Heart left ventricle (tissue), 16 donors: Measurements from ENCODE around the gene NUMA1. TPM values are rescaled to one million over a fixed set of nuclear protein-coding genes. Genes with fewer than 3 reads are reported as not detected.

Experiments
- ATAC-seq, 4 donors: fragments of 200-7000 bp; cut with Tn5 transposase; one replicate each; pipeline ENCODE4 v1.9.1; 2020 to 2022; ENCODE audit warnings: moderate library complexity in 4 of 4, mild to moderate bottlenecking in 3 of 4, moderate number of reproducible peaks in 1 of 4
- DNase-seq, 5 donors: peaks; one replicate each; pipeline ENCODE4 v3.0.0-alpha.2; 2020
- H3K27ac ChIP-seq, 12 donors: fragments of 200-600 bp; sonication (generic) in 4 of 12; one replicate each; pipeline versions ENCODE4 v1.5.0 to v1.8.0; 2016 to 2022; ENCODE audit warnings: mild to moderate bottlenecking in 2 of 12
- H3K27me3 ChIP-seq, 9 donors: fragments of 200-600 bp; sonication (generic) in 2 of 9; one replicate each; pipeline versions ENCODE4 v1.5.1 to v1.8.0; 2016 to 2022; ENCODE audit warnings: mild to moderate bottlenecking in 3 of 9
- H3K36me3 ChIP-seq, 9 donors: fragments of 200-600 bp; sonication (generic) in 2 of 9; one replicate each; pipeline versions ENCODE4 v1.5.0 to v1.8.0; 2018 to 2022; ENCODE audit warnings: mild to moderate bottlenecking in 2 of 9
- H3K4me1 ChIP-seq, 12 donors: fragments of 200-600 bp; sonication (generic) in 4 of 12; one replicate each; pipeline versions ENCODE4 v1.5.0 to v1.8.0; 2016 to 2022; ENCODE audit warnings: mild to moderate bottlenecking in 3 of 12
- H3K4me3 ChIP-seq, 12 donors: fragments of 200-600 bp; sonication (generic) in 4 of 12; one replicate each; pipeline versions ENCODE4 v1.5.0 to v1.8.0; 2017 to 2022; ENCODE audit warnings: mild to moderate bottlenecking in 9 of 12, moderate library complexity in 4 of 12
- H3K9me3 ChIP-seq, 12 donors: fragments of 200-600 bp; sonication (generic) in 4 of 12; one replicate each; pipeline versions ENCODE4 v1.5.0 to v1.8.0; 2016 to 2022; ENCODE audit warnings: mild to moderate bottlenecking in 1 of 12
- CTCF ChIP-seq, 12 donors: fragments of 200-600 bp; sonication (generic) in 4 of 12; IDR thresholded peaks; one replicate each; pipeline versions ENCODE4 v1.5.0 to v1.8.0; 2018 to 2022; ENCODE audit warnings: antibody characterized with exemption in 12 of 12, mild to moderate bottlenecking in 5 of 12
- POLR2A ChIP-seq, 2 donors: fragments of 450-650 bp; IDR thresholded peaks; one replicate each; pipeline ENCODE4 v1.6.1; 2017; ENCODE audit warnings: antibody characterized with exemption in 2 of 2, mild to moderate bottlenecking in 2 of 2, moderate library complexity in 2 of 2
- WGBS, 4 donors: extraction: QIAGEN DNeasy Blood & Tissue Kit in 2 of 4; methylation state at CpG; one replicate each; pipeline versions ENCODE4 v1.1.5 to v1.1.7; 2013 to 2018; 5-methylcytosine and 5-hydroxymethylcytosine counted together
- intact Hi-C, 10 donors: fragments of 100-400 bp; cut with DNase I; formaldehyde crosslinking; loops; one replicate each; pipeline versions ENCODE4 v1.11.1 to v1.14.2; 2022
- polyA plus RNA-seq, 2 donors: library from polyadenylated mRNA; stranded (reverse); fragments of 200-250 nt; gene quantifications; one replicate each; pipeline ENCODE4 v1.2.3, GENCODE V29; 2013
- total RNA-seq, 9 donors: library from RNA; depleted of rRNA in 2 of 9; stranded (reverse); fragments of >200 nt in 2 of 9; fragmentation: NEBNext Ultra II Directional in 3 of 9; extraction: Animal tissue kit (Norgen Biotek cat#: 25700) in 3 of 9; gene quantifications; one replicate each; pipeline versions ENCODE4 v1.1.0 to v1.2.4, GENCODE V29; 2016 to 2023
- donor health status: ischemic (EF 13 %, LVEDD 7.1; RV severe dilation, severe dysfunction).
- donor health status: healthy with polysubstance abuse.
- donor health status: DM: no; HTN: yes; CAD: no.
- donor health status: DM: no; HTN: no; CAD: no.
- donor health status: ischemic (EF 25% LVEDD 6.9; RV normal size, moderate dysfunction).
- donor health status: ischemic (EF 25% LVEDD 5.7; RV mildly dilated, moderate dysfunction).
- donor health status: healthy.
- donor health status: DM: yes; HTN: yes; CAD: no.
- donor health status: ischemic (EF 35%, LVEDD 5.7; RV mildly dilated, moderate dysfunction).
- donor health status: nonischemic (EF 11% LVEDD 7.7; RV severe dilation, severe dysfunction).
- donor health status: DM: yes; HTN: yes; CAD: no.
- donor health status: PGD.
- donor health status: ischemic (EF 29% LVEDD 5.4; RV normal size, mild dysfunction).
- donor health status: nonischemic (EF 23%, LVEDD 6.1; RV moderate dilation, normal function).

Gene NUMA1
- total and polyA plus RNA-seq, 11 donors: 62.7 to 193 (median 101) TPM

- DNase-seq (no peak), ATAC-seq (no peak)
- Histone ChIP-seq H3K27me3 (no peaks in the 10 kb centered on the region), H3K9me3 (no peaks in the 10 kb centered on the region), H3K4me3 (no peak overlapping the region), H3K4me1 (peaks cover 19 to 71% (median 56%) of the 10 kb centered on the region in 12 donors), H3K27ac (peak overlapping the region in 2 of 12 donors; percentile 25 to 95), H3K36me3 (peaks cover 0 to 43% (median 40%) of the 10 kb centered on the region in 9 donors)
- TF ChIP-seq POLR2A (IDR thresholded peaks at IDR 0.05) (no peak), CTCF (IDR thresholded peaks at IDR 0.05) (no peak)
- 27 to 50% (median 33%) methylated on average over 3 of the region's 3 CpGs for whole genome bisulfite sequencing, 4 donors
- intact Hi-C loops: loop anchor here in 1 of 10 donors (5.0 kb wide), 1 partner anchor 46 kb away; the partner anchor contains the start of genes LRRC51 and NUMA1
Measured at GRCh38 chr11:72036687-72037086, 43.7 kb downstream of the NUMA1 start.

GRCh38 chr11:72030472-72031045, 49.8 kb downstream of the NUMA1 start:
- no peak for DNase-seq
- ATAC-seq: no peak
- intact Hi-C loops: no loop called here
- H3K4me1 ChIP-seq: peaks cover 6 to 84% (median 47%) of the 10 kb centered on the region in 12 donors
- WGBS, 4 donors: 53 to 67% (median 55%) methylated on average over 1 of the region's 1 CpG
- H3K9me3 ChIP-seq: no peaks in the 10 kb centered on the region
- H3K27ac ChIP-seq: no peak overlapping the region
- TF ChIP-seq POLR2A (IDR thresholded peaks at IDR 0.05): no peak
- TF ChIP-seq CTCF (IDR thresholded peaks at IDR 0.05): no peak
- no peaks in the 10 kb centered on the region for H3K27me3 ChIP-seq
- H3K4me3 ChIP-seq: no peak overlapping the region
- peaks cover 0 to 100% (median 91%) of the 10 kb centered on the region in 9 donors for H3K36me3 ChIP-seq

GRCh38 chr11:72026090-72026489, 54.3 kb downstream of the NUMA1 start:
- Histone ChIP-seq H3K4me3 (no peak overlapping the region), H3K9me3 (no peaks in the 10 kb centered on the region), H3K36me3 (peaks cover 2 to 97% (median 91%) of the 10 kb centered on the region in 9 donors), H3K27me3 (no peaks in the 10 kb centered on the region), H3K4me1 (peaks cover 4 to 63% (median 41%) of the 10 kb centered on the region in 12 donors), H3K27ac (peak overlapping the region in 3 of 12 donors; percentile 33 to 72 (median 43))
- intact Hi-C loops: loop anchor here in 4 of 10 donors (2.0 to 5.0 kb wide), 3 partner anchors 61 to 119 kb away; no protein-coding TSS in a partner anchor
- DNase-seq: no peak
- WGBS, 4 donors: 26 to 51% (median 47%) methylated on average over 1 of the region's 1 CpG
- ATAC-seq: no peak
- TF ChIP-seq CTCF (IDR thresholded peaks at IDR 0.05): no peak
- TF ChIP-seq POLR2A (IDR thresholded peaks at IDR 0.05): no peak

GRCh38 chr11:72024069-72024754, 56.1 kb downstream of the NUMA1 start:
- ATAC-seq: no peak
- WGBS, 4 donors: 35 to 42% (median 39%) methylated on average over 5 of the region's 5 CpGs
- Histone ChIP-seq H3K27ac (peak overlapping the region in 2 of 12 donors; percentile 30 to 72), H3K9me3 (no peaks in the 10 kb centered on the region), H3K4me1 (peaks cover 0 to 45% (median 30%) of the 10 kb centered on the region in 12 donors), H3K36me3 (peaks cover 7 to 97% (median 94%) of the 10 kb centered on the region in 9 donors), H3K4me3 (no peak overlapping the region), H3K27me3 (no peaks in the 10 kb centered on the region)
- intact Hi-C loops: loop anchor here in 5 of 10 donors (1.0 to 2.0 kb wide), 4 partner anchors 67 to 121 kb away; no protein-coding TSS in a partner anchor
- no peak for TF ChIP-seq CTCF (IDR thresholded peaks at IDR 0.05)
- DNase-seq: no peak
